Measurements from ENCODE around the gene CLCNKA.

CLCNKA gene

DNA sequence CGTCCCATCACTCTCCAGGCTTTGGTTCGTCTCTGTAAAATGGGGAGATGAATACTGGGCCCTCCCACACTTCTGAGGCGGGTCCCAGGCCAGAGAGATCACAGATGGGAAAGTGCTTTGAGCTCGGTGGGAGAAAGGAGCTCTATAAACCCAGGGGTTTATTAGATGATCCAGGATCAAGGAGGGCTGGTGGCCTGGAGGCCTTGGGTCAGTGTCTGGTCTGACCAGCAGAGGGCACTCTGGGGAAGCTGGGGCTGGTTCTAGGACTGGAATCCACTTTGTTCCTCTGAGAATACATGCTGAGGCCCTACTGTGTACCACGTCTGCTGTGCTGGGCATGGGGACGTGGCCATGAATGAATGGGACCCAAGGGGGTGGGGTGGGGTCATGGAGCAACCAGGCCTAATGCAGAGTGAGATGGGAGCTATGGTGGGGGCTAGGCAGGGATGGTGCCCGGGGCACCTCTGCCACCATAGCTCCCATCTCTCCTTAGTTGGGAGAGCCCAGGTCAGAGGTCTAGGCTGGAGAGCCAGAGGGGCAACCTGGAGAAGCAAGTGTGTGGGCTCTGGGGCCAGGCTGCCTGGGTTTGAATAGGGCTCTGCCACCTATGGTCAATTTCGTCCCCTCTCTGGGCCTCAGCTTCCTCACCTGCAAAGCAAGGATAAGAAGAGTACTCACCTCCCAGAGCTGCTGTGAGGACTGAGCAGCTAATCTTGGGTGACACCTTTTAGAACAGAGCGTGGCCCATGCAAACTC lies 60.6 kb downstream of the CLCNKA start:
- no peak for FAIRE-seq

DNA sequence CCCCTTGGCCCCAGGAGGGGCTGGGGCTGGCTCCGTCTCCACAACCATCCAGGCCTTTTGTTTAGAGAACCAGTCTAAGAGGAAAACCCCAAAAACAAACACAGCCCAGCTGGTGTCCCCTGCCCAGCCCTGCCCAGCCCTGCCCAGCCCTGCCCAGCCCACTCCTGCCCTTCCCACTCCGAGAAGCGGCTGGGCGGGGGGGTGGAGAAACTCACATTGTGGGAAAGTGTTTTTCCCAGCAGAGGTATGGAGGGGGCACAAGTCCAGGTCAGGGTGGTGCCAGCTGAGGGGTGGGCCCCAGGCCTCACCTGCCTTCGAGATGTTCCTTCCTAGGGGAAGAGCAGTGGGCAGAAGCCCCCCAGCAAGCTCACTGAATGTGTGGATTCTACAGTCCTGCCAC lies 61.6 kb downstream of the CLCNKA start:
- no peak for FAIRE-seq

All from islet of Langerhans (tissue), 1 donor.